SU-DHL-6 (cell line): ENCODE measurements around the gene CX3CL1.

Source experiments
- EZH2phosphoT487 ChIP-seq: fragments of 200-600 bp; sonication (generic), shearing (Covaris generic); conservative IDR thresholded peaks from 2 replicates; pipeline ENCODE4 v1.6.1; 2018; ENCODE audit warnings: mild to moderate bottlenecking, antibody characterized with exemption, low read length, moderate library complexity, mixed read lengths
- TF ChIP-seq, protein P1 (sequence below): fragments of 200-600 bp; sonication (generic); IDR thresholded peaks from one replicate; pipeline ENCODE4 v1.5.1; 2017; ENCODE audit warnings: antibody characterized with exemption, mild to moderate bottlenecking, low read length, moderate library complexity; ENCODE audit not compliant: insufficient read depth, poor library complexity, severe bottlenecking

DNA sequence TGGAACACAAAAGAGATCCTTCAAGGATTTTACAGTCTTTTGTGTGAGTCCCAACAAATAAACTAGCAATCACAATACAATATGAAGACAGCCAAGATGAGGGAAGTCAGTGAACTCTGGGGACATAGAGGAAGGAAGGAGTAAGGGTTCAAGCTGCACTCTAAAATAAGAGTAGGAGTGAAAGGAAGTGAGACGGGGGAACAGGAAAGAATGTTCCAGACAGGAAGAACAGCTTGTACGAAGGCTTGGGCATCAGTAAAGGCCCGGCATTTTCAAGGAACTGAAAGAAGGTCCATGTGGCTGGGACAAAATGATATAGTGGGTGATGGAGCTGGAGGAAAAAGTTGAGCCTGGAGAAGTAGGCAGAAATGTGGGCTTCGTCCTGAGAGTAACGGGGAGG is 36.8 kb downstream of the CX3CL1 start:
- TF ChIP-seq, protein P1, sequence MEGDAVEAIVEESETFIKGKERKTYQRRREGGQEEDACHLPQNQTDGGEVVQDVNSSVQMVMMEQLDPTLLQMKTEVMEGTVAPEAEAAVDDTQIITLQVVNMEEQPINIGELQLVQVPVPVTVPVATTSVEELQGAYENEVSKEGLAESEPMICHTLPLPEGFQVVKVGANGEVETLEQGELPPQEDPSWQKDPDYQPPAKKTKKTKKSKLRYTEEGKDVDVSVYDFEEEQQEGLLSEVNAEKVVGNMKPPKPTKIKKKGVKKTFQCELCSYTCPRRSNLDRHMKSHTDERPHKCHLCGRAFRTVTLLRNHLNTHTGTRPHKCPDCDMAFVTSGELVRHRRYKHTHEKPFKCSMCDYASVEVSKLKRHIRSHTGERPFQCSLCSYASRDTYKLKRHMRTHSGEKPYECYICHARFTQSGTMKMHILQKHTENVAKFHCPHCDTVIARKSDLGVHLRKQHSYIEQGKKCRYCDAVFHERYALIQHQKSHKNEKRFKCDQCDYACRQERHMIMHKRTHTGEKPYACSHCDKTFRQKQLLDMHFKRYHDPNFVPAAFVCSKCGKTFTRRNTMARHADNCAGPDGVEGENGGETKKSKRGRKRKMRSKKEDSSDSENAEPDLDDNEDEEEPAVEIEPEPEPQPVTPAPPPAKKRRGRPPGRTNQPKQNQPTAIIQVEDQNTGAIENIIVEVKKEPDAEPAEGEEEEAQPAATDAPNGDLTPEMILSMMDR, result no peak
- no peak for TF ChIP-seq EZH2phosphoT487
